Measurements from ENCODE around the gene PEX11G.

DNA sequence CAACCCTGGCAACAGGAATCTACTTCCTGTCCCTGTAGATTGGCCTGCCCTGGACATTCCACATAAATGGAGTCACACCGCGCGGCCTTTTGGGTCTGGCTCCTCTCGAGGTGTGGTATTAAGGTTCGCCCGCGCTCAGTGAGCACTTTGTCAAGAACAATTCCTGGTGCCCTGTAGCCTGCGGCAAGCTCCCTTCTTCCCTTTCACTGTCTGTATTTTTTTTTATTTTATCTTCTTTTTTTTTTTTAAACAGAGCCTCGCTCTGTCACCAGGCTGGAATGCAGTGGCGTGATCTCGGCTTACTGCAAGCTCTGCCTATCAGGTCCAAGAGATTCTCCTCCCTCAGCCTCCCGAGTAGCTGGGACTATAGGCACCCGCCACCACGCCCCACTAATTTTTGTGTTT, 28.3 kb downstream of the PEX11G start:
- no peak for TF ChIP-seq CTCF (IDR thresholded peaks at IDR 0.05)
- TF ChIP-seq POLR2A (IDR thresholded peaks at IDR 0.05), result no peak
